ENCODE results near the gene KDM6A.

GRCh38 chrX:44875185-44875489 lies 2.1 kb downstream of the KDM6A start:
- TF ChIP-seq POLR2A (IDR thresholded peaks at IDR 0.05; ENCODE audit: borderline replicate concordance, extremely low read depth, insufficient read depth, insufficient read length): no peak
- no peak for TF ChIP-seq CTCF (IDR thresholded peaks at IDR 0.05 in 2 of 3, conservative IDR thresholded peaks at IDR 0.05 in 1 of 3; ENCODE audit: borderline replicate concordance in 1 of 3, insufficient read depth in 1 of 3, low read depth in 2 of 3, low read length in 2 of 3)
- TF ChIP-seq MAX (IDR thresholded peaks at IDR 0.05): no peak

All from HCT116 (cell line).